Sigmoid colon (tissue), 7 donors: ENCODE measurements around the gene SYNGR1. TPM values are rescaled to one million over a fixed set of nuclear protein-coding genes. Genes with fewer than 3 reads are reported as not detected.
"Not testable (repeated sequence)": the region's sequence is repeated elsewhere in the genome, so short reads cannot be mapped to it uniquely, and the experiment has no call there.

ENCODE experiments used
- DNase-seq: peaks from one replicate; pipeline ENCODE4 v3.0.0-alpha.2; 2019
- H3K27ac ChIP-seq, 4 donors: fragments of 200-600 bp; sonication (generic); one replicate each; pipeline ENCODE4 v1.5.1; 2016 to 2019; ENCODE audit warnings: mild to moderate bottlenecking in 1 of 4
- H3K27me3 ChIP-seq, 3 donors: fragments of 200-600 bp; sonication (generic); one replicate each; pipeline ENCODE4 v1.5.1; 2019; ENCODE audit warnings: mild to moderate bottlenecking in 1 of 3
- H3K36me3 ChIP-seq, 4 donors: fragments of 200-600 bp; sonication (generic); one replicate each; pipeline ENCODE4 v1.5.1; 2016 to 2019
- H3K4me1 ChIP-seq, 4 donors: fragments of 200-600 bp; sonication (generic); one replicate each; pipeline ENCODE4 v1.5.1; 2017 to 2019
- H3K4me3 ChIP-seq, 4 donors: fragments of 200-600 bp; sonication (generic); one replicate each; pipeline ENCODE4 v1.5.1; 2017 to 2019; ENCODE audit warnings: mild to moderate bottlenecking in 2 of 4, moderate library complexity in 1 of 4
- H3K9me3 ChIP-seq, 4 donors: fragments of 200-600 bp in 3 of 4; sonication (generic) in 3 of 4; one replicate each; pipeline versions ENCODE4 v1.5.1 to v1.6.1; 2013 to 2019
- CTCF ChIP-seq, 4 experiments: fragments of 450-650 bp in 3 of 4; fragments of 200-600 bp in 1 of 4; IDR thresholded peaks; one replicate each; pipeline ENCODE4 v1.5.1; 2016 to 2019; ENCODE audit warnings: antibody characterized with exemption in 4 of 4, mild to moderate bottlenecking in 3 of 4, moderate library complexity in 2 of 4
- EP300 ChIP-seq, 4 donors: sonication (generic); formaldehyde crosslinking; IDR thresholded peaks; one replicate each; pipeline ENCODE4 v1.6.1; 2017; ENCODE audit warnings: antibody characterized with exemption in 4 of 4
- POLR2A ChIP-seq, 2 donors: fragments of 450-650 bp; IDR thresholded peaks; one replicate each; pipeline ENCODE4 v1.6.1; 2016; ENCODE audit warnings: antibody characterized with exemption in 2 of 2, mild to moderate bottlenecking in 2 of 2, moderate library complexity in 2 of 2
- POLR2AphosphoS5 ChIP-seq, 4 donors: sonication (generic); formaldehyde crosslinking; IDR thresholded peaks; one replicate each; pipeline ENCODE4 v1.6.1; 2017; ENCODE audit warnings: antibody characterized with exemption in 4 of 4
- WGBS, 2 donors: extraction: QIAGEN DNeasy Blood & Tissue Kit; methylation state at CpG; one replicate each; pipeline ENCODE4 v1.1.7; 2013; 5-methylcytosine and 5-hydroxymethylcytosine counted together
- intact Hi-C: fragments of 100-400 bp; cut with DNase I; formaldehyde crosslinking; loops from one replicate; pipeline ENCODE4 v1.15.1; 2023
- polyA plus RNA-seq, 3 donors: library from polyadenylated mRNA; stranded (reverse); fragments of 200-250 nt; gene quantifications; one replicate each; pipeline ENCODE4 v1.2.3, GENCODE V29; 2013
- total RNA-seq, 4 donors: library from RNA; depleted of rRNA; stranded (reverse); fragments of >200 nt; gene quantifications; one replicate each; pipeline ENCODE4 v1.1.0, GENCODE V29; 2016
- donor health status: healthy with polysubstance abuse.
- donor health status: Bipolar disorder and iron deficiency.
- donor health status: healthy.

Gene SYNGR1
- total and polyA plus RNA-seq, 7 donors: 0.69 to 29.4 (median 14.5) TPM

GRCh38 chr22:39332441-39333064, 17.2 kb upstream of the SYNGR1 start:
- 45 to 68% methylated on average over 5 of the region's 5 CpGs for WGBS, 2 donors
- H3K4me3 ChIP-seq: no peak overlapping the region
- no peaks in the 10 kb centered on the region for H3K9me3 ChIP-seq
- no peaks in the 10 kb centered on the region for H3K36me3 ChIP-seq
- H3K27ac ChIP-seq: no peak overlapping the region
- intact Hi-C loops: no loop called here
- no peaks in the 10 kb centered on the region for H3K4me1 ChIP-seq
- no peaks in the 10 kb centered on the region for H3K27me3 ChIP-seq
- no peak for DNase-seq
- no peak for TF ChIP-seq POLR2A (IDR thresholded peaks at IDR 0.05)

- intact Hi-C loops: no loop called here
- Histone ChIP-seq H3K36me3 (no peaks in the 10 kb centered on the region), H3K9me3 (no peaks in the 10 kb centered on the region), H3K27me3 (no peaks in the 10 kb centered on the region), H3K4me1 (no peaks in the 10 kb centered on the region), H3K27ac (no peak overlapping the region), H3K4me3 (no peak overlapping the region)
- DNase-seq: no peak
- TF ChIP-seq EP300 (IDR thresholded peaks at IDR 0.05) (no peak), CTCF (IDR thresholded peaks at IDR 0.05) (no peak), POLR2A (IDR thresholded peaks at IDR 0.05) (no peak), POLR2AphosphoS5 (IDR thresholded peaks at IDR 0.05) (no peak)
- WGBS, 2 donors: 82 to 87% methylated on average over 5 of the region's 5 CpGs
Measured at GRCh38 chr22:39336411-39336810, 13.4 kb upstream of the SYNGR1 start.

GRCh38 chr22:39339775-39340174, 10.0 kb upstream of the SYNGR1 start:
- H3K4me1 ChIP-seq, H3K27me3 ChIP-seq, H3K4me3 ChIP-seq, H3K27ac ChIP-seq, DNase-seq, intact Hi-C loops, H3K9me3 ChIP-seq, H3K36me3 ChIP-seq: not testable (repeated sequence)
- 86 to 87% methylated on average over 7 of the region's 7 CpGs for WGBS, 2 donors

GRCh38 chr22:39341179-39341578, 8.6 kb upstream of the SYNGR1 start:
- no peaks in the 10 kb centered on the region for H3K27me3 ChIP-seq
- intact Hi-C loops: no loop called here
- DNase-seq: no peak
- WGBS, 2 donors: 89 to 92% methylated on average over 3 of the region's 3 CpGs
- H3K27ac ChIP-seq: no peak overlapping the region
- TF ChIP-seq EP300 (IDR thresholded peaks at IDR 0.05): no peak
- no peak for TF ChIP-seq POLR2AphosphoS5 (IDR thresholded peaks at IDR 0.05)
- TF ChIP-seq POLR2A (IDR thresholded peaks at IDR 0.05): no peak
- no peak for TF ChIP-seq CTCF (IDR thresholded peaks at IDR 0.05)
- no peaks in the 10 kb centered on the region for H3K36me3 ChIP-seq
- H3K4me3 ChIP-seq: no peak overlapping the region
- no peaks in the 10 kb centered on the region for H3K4me1 ChIP-seq
- no peaks in the 10 kb centered on the region for H3K9me3 ChIP-seq

- H3K9me3 ChIP-seq: no peaks in the 10 kb centered on the region
- no peak overlapping the region for H3K4me3 ChIP-seq
- TF ChIP-seq POLR2A (IDR thresholded peaks at IDR 0.05) (no peak), POLR2AphosphoS5 (IDR thresholded peaks at IDR 0.05) (no peak), EP300 (IDR thresholded peaks at IDR 0.05) (no peak), CTCF (IDR thresholded peaks at IDR 0.05) (peak in 3 of 4 experiments; percentile 34 to 65 (median 47))
- DNase-seq: no peak
- intact Hi-C loops: no loop called here
- WGBS, 2 donors: 25 to 27% methylated on average over 15 of the region's 15 CpGs
- H3K4me1 ChIP-seq: no peaks in the 10 kb centered on the region
- H3K27ac ChIP-seq: no peak overlapping the region
- no peaks in the 10 kb centered on the region for H3K27me3 ChIP-seq
- H3K36me3 ChIP-seq: no peaks in the 10 kb centered on the region
Measured at GRCh38 chr22:39343259-39344045, 6.3 kb upstream of the SYNGR1 start.
